SK-N-SH (cell line): Measurements from ENCODE around the gene RAB3C.

Source experiments
- EP300 ChIP-seq, 2 experiments: IDR thresholded peaks; 2 replicates each; pipeline versions ENCODE4 v1.4.0 to v1.6.1; 2012; ENCODE audit warnings: borderline replicate concordance in 1 of 2, low read depth in 1 of 2, low read length in 1 of 2
- EZH2phosphoT487 ChIP-seq: fragments of 200-600 bp; sonication (generic); IDR thresholded peaks from 2 replicates; pipeline ENCODE4 v1.6.1; 2017; ENCODE audit warnings: low read depth, mixed run types, mild to moderate bottlenecking, antibody characterized with exemption, moderate library complexity, borderline replicate concordance
- FOSL2 ChIP-seq: IDR thresholded peaks from 2 replicates; pipeline ENCODE4 v1.4.0; 2012; ENCODE audit warnings: low read depth, mild to moderate bottlenecking, moderate library complexity, borderline replicate concordance
- POLR2AphosphoS5 ChIP-seq: IDR thresholded peaks from 2 replicates; pipeline ENCODE4 v1.6.1; 2012; ENCODE audit warnings: low read depth, low read length
- REST ChIP-seq: IDR thresholded peaks from 2 replicates; pipeline ENCODE4 v1.6.1; 2012; ENCODE audit warnings: mild to moderate bottlenecking, low read depth, low read length, moderate library complexity
- SIN3A ChIP-seq: IDR thresholded peaks from 2 replicates; pipeline ENCODE4 v1.6.1; 2012; ENCODE audit warnings: low read depth, mild to moderate bottlenecking, low read length, moderate library complexity, borderline replicate concordance
- TAF1 ChIP-seq: IDR thresholded peaks from 2 replicates; pipeline ENCODE4 v1.6.1; 2012; ENCODE audit warnings: low read depth, mild to moderate bottlenecking, low read length, moderate library complexity, borderline replicate concordance

DNA sequence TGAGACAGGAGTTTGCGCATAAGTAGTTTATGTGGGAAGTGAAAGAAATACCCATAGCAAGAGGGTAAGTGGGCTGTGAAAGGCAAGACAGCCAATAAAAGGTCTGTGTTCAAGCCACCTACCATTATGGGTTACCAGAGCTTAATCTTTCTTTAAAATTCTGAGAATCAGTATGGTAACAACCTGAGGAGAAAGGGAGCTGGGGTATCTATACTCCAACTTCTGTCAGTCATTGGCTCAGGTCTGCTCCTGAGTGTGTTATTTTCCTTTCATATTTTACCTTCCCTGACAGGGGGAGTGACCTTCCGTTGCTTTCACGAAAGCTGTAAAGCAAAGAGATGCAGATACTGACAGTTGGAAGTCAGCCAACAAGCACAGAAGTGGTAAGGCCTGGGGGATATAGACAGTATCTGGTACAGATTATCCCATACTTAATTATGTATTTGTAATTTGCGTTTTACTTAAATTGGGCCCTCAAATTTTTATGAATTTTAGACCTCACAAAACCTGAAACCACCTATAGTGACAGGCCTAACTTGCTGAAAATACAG is 233.4 kb downstream of the RAB3C start:
- TF ChIP-seq EZH2phosphoT487, result no peak
- no peak for TF ChIP-seq TAF1
- no peak for TF ChIP-seq REST
- TF ChIP-seq SIN3A, result no peak
- peak in 1 of 2 experiments; percentile 74; a peak in 1 of 4 replicates for TF ChIP-seq EP300 (IDR thresholded peaks at IDR 0.05; ENCODE audit: borderline replicate concordance in 1 of 2, low read depth in 1 of 2, low read length in 1 of 2)
- TF ChIP-seq POLR2AphosphoS5, result no peak
- TF ChIP-seq FOSL2, result no peak
